ENCODE measurements around the gene UXS1. TPM values are rescaled to one million over a fixed set of nuclear protein-coding genes. Genes with fewer than 3 reads are reported as not detected.

UXS1 gene
- total and polyA plus RNA-seq, 2 donors (not counting 3 experiments of a cell fraction or from before 2014, with no cell fraction given): 34.2 to 43.2 TPM

DNA sequence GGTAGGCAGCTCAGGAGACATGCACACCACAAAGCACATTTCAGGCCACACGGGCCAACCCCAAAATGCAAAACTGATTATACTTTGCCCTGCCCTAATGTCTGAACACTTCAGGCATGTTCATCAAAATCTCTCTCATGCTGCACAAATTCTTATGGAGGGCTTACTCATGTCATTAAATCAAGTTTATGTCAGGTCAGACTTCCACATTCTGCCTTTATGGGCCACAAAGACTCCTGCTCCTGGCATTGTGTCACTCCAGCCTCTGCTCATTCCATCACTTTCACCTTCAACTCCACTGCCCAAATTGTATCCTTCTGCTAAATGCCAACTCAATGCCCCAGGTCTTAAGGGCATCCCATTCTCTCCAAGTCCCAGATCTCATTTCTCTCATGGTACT is 9.2 kb downstream of the UXS1 start:
- Histone ChIP-seq H3K36me3 (ENCODE audit: control insufficient read depth in 2 of 2, extremely low read depth in 1 of 2, insufficient read depth in 2 of 2, low read length in 2 of 2) (no peaks in the 10 kb centered on the region), H4K20me1 (replicated peaks; ENCODE audit: control insufficient read depth, extremely low read depth, insufficient read depth, low read length) (no peaks in the 10 kb centered on the region), H3K9me1 (replicated peaks; ENCODE audit: control insufficient read depth, extremely low read depth, insufficient read depth, low read length) (no peaks in the 10 kb centered on the region), H3K27me3 (ENCODE audit: control insufficient read depth in 2 of 2, insufficient read depth in 2 of 2, low read length in 2 of 2) (no peaks in the 10 kb centered on the region), H3K9ac (replicated peaks; ENCODE audit: extremely low read depth, insufficient read depth, low read length) (no peak overlapping the region), H2AFZ (ENCODE audit: low read depth, low read length) (no peak overlapping the region), H3K4me1 (ENCODE audit: control insufficient read depth, extremely low read depth, insufficient read depth, low read length) (no peaks in the 10 kb centered on the region), H3K4me3 (replicated peaks in 1 of 3; ENCODE audit: insufficient read depth in 1 of 3, low read depth in 1 of 3, low read length in 3 of 3) (no peak overlapping the region), H3K9me3 (replicated peaks; ENCODE audit: control insufficient read depth, insufficient read depth, low read length) (no peaks in the 10 kb centered on the region), H3K27ac (ENCODE audit: insufficient read depth, low read depth, low read length) (no peak overlapping the region), H3K79me2 (ENCODE audit: control insufficient read depth, insufficient read depth, low read length) (peaks cover 26% of the 10 kb centered on the region), H3K4me2 (ENCODE audit: insufficient read depth, low read length) (no peak overlapping the region)
- no TSS peak for BruUV-seq (replicated peaks)
- ChIA-PET CTCF (no interaction called here), POLR2A (no interaction called here)
- dilution Hi-C loops (cut with MboI; ENCODE audit: extremely low pct_ligation_motif_present, low sequenced_read_pairs): no loop called here
- DNase-seq (ENCODE audit: low read depth, low spot score): no peak
- no peak for FAIRE-seq
- intact Hi-C loops (cut with micrococcal nuclease): no loop called here
- TF ChIP-seq POLR2AphosphoS5 (IDR thresholded peaks at IDR 0.05; ENCODE audit: insufficient read depth, low read depth, low read length) (no peak), EZH2 (IDR thresholded peaks at IDR 0.05; ENCODE audit: borderline replicate concordance, low read depth, low read length, severe bottlenecking) (no peak), POLR2A (IDR thresholded peaks at IDR 0.05; ENCODE audit: low read depth, low read length) (no peak), MYC (IDR thresholded peaks at IDR 0.05; ENCODE audit: low read depth, low read length) (no peak), FOS (IDR thresholded peaks at IDR 0.05; ENCODE audit: borderline replicate concordance, insufficient read depth, low read length) (no peak), JUN (IDR thresholded peaks at IDR 0.05; ENCODE audit: borderline replicate concordance, insufficient read depth, insufficient read length, low read depth) (no peak), GATA2 (IDR thresholded peaks at IDR 0.05; ENCODE audit: insufficient read depth, insufficient read length, low read depth, low read length) (no peak)
- TF ChIP-seq, protein P1, sequence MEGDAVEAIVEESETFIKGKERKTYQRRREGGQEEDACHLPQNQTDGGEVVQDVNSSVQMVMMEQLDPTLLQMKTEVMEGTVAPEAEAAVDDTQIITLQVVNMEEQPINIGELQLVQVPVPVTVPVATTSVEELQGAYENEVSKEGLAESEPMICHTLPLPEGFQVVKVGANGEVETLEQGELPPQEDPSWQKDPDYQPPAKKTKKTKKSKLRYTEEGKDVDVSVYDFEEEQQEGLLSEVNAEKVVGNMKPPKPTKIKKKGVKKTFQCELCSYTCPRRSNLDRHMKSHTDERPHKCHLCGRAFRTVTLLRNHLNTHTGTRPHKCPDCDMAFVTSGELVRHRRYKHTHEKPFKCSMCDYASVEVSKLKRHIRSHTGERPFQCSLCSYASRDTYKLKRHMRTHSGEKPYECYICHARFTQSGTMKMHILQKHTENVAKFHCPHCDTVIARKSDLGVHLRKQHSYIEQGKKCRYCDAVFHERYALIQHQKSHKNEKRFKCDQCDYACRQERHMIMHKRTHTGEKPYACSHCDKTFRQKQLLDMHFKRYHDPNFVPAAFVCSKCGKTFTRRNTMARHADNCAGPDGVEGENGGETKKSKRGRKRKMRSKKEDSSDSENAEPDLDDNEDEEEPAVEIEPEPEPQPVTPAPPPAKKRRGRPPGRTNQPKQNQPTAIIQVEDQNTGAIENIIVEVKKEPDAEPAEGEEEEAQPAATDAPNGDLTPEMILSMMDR (IDR thresholded peaks at IDR 0.05; ENCODE audit: extremely low read depth in 1 of 2, insufficient read depth in 1 of 2, low read depth in 1 of 2, low read length in 2 of 2): no peak
- TF ChIP-seq, protein P2, sequence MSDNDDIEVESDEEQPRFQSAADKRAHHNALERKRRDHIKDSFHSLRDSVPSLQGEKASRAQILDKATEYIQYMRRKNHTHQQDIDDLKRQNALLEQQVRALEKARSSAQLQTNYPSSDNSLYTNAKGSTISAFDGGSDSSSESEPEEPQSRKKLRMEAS (IDR thresholded peaks at IDR 0.05; ENCODE audit: insufficient read depth, insufficient read length): no peak
